Neuron (in vitro differentiated cells): Measurements from ENCODE around the gene ZBTB20.
"Not testable (repeated sequence)": the region's sequence is repeated elsewhere in the genome, so short reads cannot be mapped to it uniquely, and the experiment has no call there.

ENCODE experiments used
- H2AFZ ChIP-seq: one replicate; pipeline ENCODE4 v1.6.1; 2013; ENCODE audit warnings: low read depth, mild to moderate bottlenecking, inconsistent platforms, low read length, moderate library complexity
- H3K27me3 ChIP-seq: one replicate; pipeline ENCODE4 v1.6.1; 2013; ENCODE audit warnings: low read length; ENCODE audit not compliant: insufficient read depth
- H3K36me3 ChIP-seq: one replicate; pipeline ENCODE4 v1.6.1; 2013; ENCODE audit warnings: low read length; ENCODE audit not compliant: insufficient read depth
- H3K4me1 ChIP-seq: one replicate; pipeline ENCODE4 v1.6.1; 2013; ENCODE audit warnings: low read length; ENCODE audit not compliant: insufficient read depth
- H3K4me3 ChIP-seq: 2 replicates; pipeline ENCODE4 v1.5.1; 2013; ENCODE audit warnings: mild to moderate bottlenecking, low read length, moderate library complexity
- H3K9me3 ChIP-seq: one replicate; pipeline ENCODE4 v1.6.1; 2013; ENCODE audit warnings: low read length

Gene ZBTB20

GRCh38 chr3:114691871-114692270, 455.2 kb downstream of the ZBTB20 start:
- Histone ChIP-seq H3K36me3 (no peaks in the 10 kb centered on the region), H3K9me3 (peaks cover 1% of the 10 kb centered on the region)

GRCh38 chr3:114690911-114691310, 456.2 kb downstream of the ZBTB20 start:
- no peaks in the 10 kb centered on the region for H3K27me3 ChIP-seq
- H3K36me3 ChIP-seq: no peaks in the 10 kb centered on the region
- no peak overlapping the region for H3K4me3 ChIP-seq
- H3K9me3 ChIP-seq: peaks cover 1% of the 10 kb centered on the region
- peaks cover 5% of the 10 kb centered on the region for H3K4me1 ChIP-seq
- H2AFZ ChIP-seq: no peak overlapping the region

More at GRCh38 chr3:114691871-114692270, 455.2 kb downstream of the ZBTB20 start:
- H3K4me1 ChIP-seq: peaks cover 4% of the 10 kb centered on the region
- H3K27me3 ChIP-seq: no peaks in the 10 kb centered on the region
- H3K4me3 ChIP-seq: no peak overlapping the region
- no peak overlapping the region for H2AFZ ChIP-seq

GRCh38 chr3:114687151-114687550, 459.9 kb downstream of the ZBTB20 start:
- peaks cover 12% of the 10 kb centered on the region for H3K4me1 ChIP-seq
- no peaks in the 10 kb centered on the region for H3K36me3 ChIP-seq
- no peak overlapping the region for H3K4me3 ChIP-seq
- H3K27me3 ChIP-seq: no peaks in the 10 kb centered on the region
- no peak overlapping the region for H2AFZ ChIP-seq
- H3K9me3 ChIP-seq: no peaks in the 10 kb centered on the region

GRCh38 chr3:114686621-114687020, 460.5 kb downstream of the ZBTB20 start:
- H3K36me3 ChIP-seq: no peaks in the 10 kb centered on the region
- peaks cover 12% of the 10 kb centered on the region for H3K4me1 ChIP-seq
- no peak overlapping the region for H2AFZ ChIP-seq
- no peak overlapping the region for H3K4me3 ChIP-seq
- H3K27me3 ChIP-seq: no peaks in the 10 kb centered on the region
- no peaks in the 10 kb centered on the region for H3K9me3 ChIP-seq

- no peak overlapping the region for H2AFZ ChIP-seq
- H3K4me3 ChIP-seq: no peak overlapping the region
- H3K36me3 ChIP-seq: no peaks in the 10 kb centered on the region
- H3K4me1 ChIP-seq: peaks cover 12% of the 10 kb centered on the region
- H3K9me3 ChIP-seq: no peaks in the 10 kb centered on the region
- no peaks in the 10 kb centered on the region for H3K27me3 ChIP-seq
Measured at GRCh38 chr3:114685161-114685560, 461.9 kb downstream of the ZBTB20 start.

GRCh38 chr3:114680299-114680698, 466.8 kb downstream of the ZBTB20 start:
- H3K4me3 ChIP-seq: no peak overlapping the region
- peaks cover 4% of the 10 kb centered on the region for H3K4me1 ChIP-seq
- no peaks in the 10 kb centered on the region for H3K9me3 ChIP-seq
- H3K36me3 ChIP-seq: no peaks in the 10 kb centered on the region
- H2AFZ ChIP-seq: no peak overlapping the region
- H3K27me3 ChIP-seq: no peaks in the 10 kb centered on the region

- not testable (repeated sequence) for H3K9me3 ChIP-seq, H2AFZ ChIP-seq, H3K27me3 ChIP-seq, H3K36me3 ChIP-seq, H3K4me1 ChIP-seq, H3K4me3 ChIP-seq
Measured at GRCh38 chr3:114679773-114680172, 467.3 kb downstream of the ZBTB20 start.

GRCh38 chr3:114675104-114675503, 472.0 kb downstream of the ZBTB20 start:
- Histone ChIP-seq H3K27me3 (no peaks in the 10 kb centered on the region), H3K4me3 (no peak overlapping the region), H3K36me3 (no peaks in the 10 kb centered on the region)

GRCh38 chr3:114674036-114674435, 473.1 kb downstream of the ZBTB20 start:
- Histone ChIP-seq H3K4me3 (no peak overlapping the region), H3K27me3 (no peaks in the 10 kb centered on the region), H3K36me3 (no peaks in the 10 kb centered on the region), H3K9me3 (no peaks in the 10 kb centered on the region), H2AFZ (no peak overlapping the region), H3K4me1 (peaks cover 13% of the 10 kb centered on the region)

More at GRCh38 chr3:114675104-114675503, 472.0 kb downstream of the ZBTB20 start:
- Histone ChIP-seq H3K4me1 (peaks cover 13% of the 10 kb centered on the region), H3K9me3 (no peaks in the 10 kb centered on the region), H2AFZ (no peak overlapping the region)

- Histone ChIP-seq H3K4me1 (peaks cover 13% of the 10 kb centered on the region), H3K27me3 (no peaks in the 10 kb centered on the region), H3K4me3 (no peak overlapping the region), H3K9me3 (no peaks in the 10 kb centered on the region), H2AFZ (no peak overlapping the region), H3K36me3 (no peaks in the 10 kb centered on the region)
Measured at GRCh38 chr3:114673481-114673880, 473.6 kb downstream of the ZBTB20 start.

GRCh38 chr3:114672692-114673447, 474.2 kb downstream of the ZBTB20 start:
- H3K4me1 ChIP-seq: peaks cover 13% of the 10 kb centered on the region
- no peak overlapping the region for H2AFZ ChIP-seq
- no peaks in the 10 kb centered on the region for H3K27me3 ChIP-seq
- no peaks in the 10 kb centered on the region for H3K9me3 ChIP-seq
- H3K4me3 ChIP-seq: no peak overlapping the region
- H3K36me3 ChIP-seq: no peaks in the 10 kb centered on the region

GRCh38 chr3:114671741-114672510, 475.2 kb downstream of the ZBTB20 start:
- Histone ChIP-seq H3K36me3 (no peaks in the 10 kb centered on the region), H3K4me3 (no peak overlapping the region), H3K27me3 (no peaks in the 10 kb centered on the region), H2AFZ (no peak overlapping the region), H3K9me3 (no peaks in the 10 kb centered on the region), H3K4me1 (peaks cover 13% of the 10 kb centered on the region)

- Histone ChIP-seq H3K4me1 (peaks cover 19% of the 10 kb centered on the region), H2AFZ (no peak overlapping the region), H3K9me3 (no peaks in the 10 kb centered on the region), H3K4me3 (no peak overlapping the region), H3K27me3 (no peaks in the 10 kb centered on the region), H3K36me3 (no peaks in the 10 kb centered on the region)
Measured at GRCh38 chr3:114669614-114670013, 477.5 kb downstream of the ZBTB20 start.
